Testis (tissue), 3 donors: ENCODE results near the gene PLEKHA1. TPM values are rescaled to one million over a fixed set of nuclear protein-coding genes. Genes with fewer than 3 reads are reported as not detected.

ENCODE experiments used
- DNase-seq: peaks from one replicate; pipeline ENCODE4 v3.0.0-alpha.2; 2019
- H3K27ac ChIP-seq, 2 donors: fragments of 200-600 bp; sonication (generic); one replicate each; pipeline ENCODE4 v1.5.1; 2019
- H3K27me3 ChIP-seq: fragments of 200-600 bp; sonication (generic); one replicate; pipeline ENCODE4 v1.5.1; 2019
- H3K36me3 ChIP-seq: fragments of 200-600 bp; sonication (generic); one replicate; pipeline ENCODE4 v1.5.1; 2017; ENCODE audit warnings: low read depth; ENCODE audit errors: missing control alignments
- H3K4me1 ChIP-seq: fragments of 200-600 bp; sonication (generic); one replicate; pipeline ENCODE4 v1.5.1; 2019
- H3K4me3 ChIP-seq, 2 donors: fragments of 200-600 bp; sonication (generic); one replicate each; pipeline ENCODE4 v1.5.1; 2017 to 2019
- H3K9me3 ChIP-seq: fragments of 200-600 bp; sonication (generic); one replicate; pipeline ENCODE4 v1.5.1; 2017
- CTCF ChIP-seq, 3 experiments: fragments of 450-650 bp in 2 of 3; fragments of 200-600 bp in 1 of 3; sonication (generic) in 1 of 3; IDR thresholded peaks; one replicate each; pipeline ENCODE4 v1.5.1; 2016 to 2019; ENCODE audit warnings: antibody characterized with exemption in 3 of 3, mild to moderate bottlenecking in 2 of 3, moderate library complexity in 1 of 3
- POLR2A ChIP-seq: fragments of 450-650 bp; IDR thresholded peaks from one replicate; pipeline ENCODE4 v1.6.1; 2017; ENCODE audit warnings: antibody characterized with exemption, mild to moderate bottlenecking, moderate library complexity
- WGBS, 2 donors: methylation state at CpG; one replicate each; pipeline ENCODE4 v1.1.5; 2018; 5-methylcytosine and 5-hydroxymethylcytosine counted together
- intact Hi-C: fragments of 100-400 bp; cut with DNase I; formaldehyde crosslinking; loops from one replicate; pipeline ENCODE4 v1.15.1; 2023; ENCODE audit warnings: low total_unique reads
- polyA plus RNA-seq: library from polyadenylated mRNA; stranded (reverse); fragments of 350-450 nt; fragmentation: Illumina TruSeq; extraction: RNeasy Lipid Tissue Mini Kit (QIAGEN cat#74804); gene quantifications from one replicate; pipeline ENCODE4 v1.2.3, GENCODE V29; 2014; ENCODE audit warnings: low read depth, low replicate concordance; ENCODE audit not compliant: insufficient read depth
- total RNA-seq, 2 donors: library from RNA; depleted of rRNA; stranded (reverse); fragments of >200 nt; gene quantifications; one replicate each; pipeline ENCODE4 v1.2.3, GENCODE V29; 2016

PLEKHA1 gene
- total and polyA plus RNA-seq, 3 donors from 2014 or later: 27.6 to 66.6 (median 35.7) TPM

- no peak for TF ChIP-seq POLR2A
- H3K27ac ChIP-seq: no peak overlapping the region
- no peaks in the 10 kb centered on the region for H3K36me3 ChIP-seq
- intact Hi-C loops: no loop called here
- 89 to 93% methylated on average over 5 of the region's 5 CpGs for WGBS, 2 donors
- no peaks in the 10 kb centered on the region for H3K4me1 ChIP-seq
- H3K27me3 ChIP-seq: no peaks in the 10 kb centered on the region
- H3K9me3 ChIP-seq: no peaks in the 10 kb centered on the region
- no peak overlapping the region for H3K4me3 ChIP-seq
- no peak for DNase-seq
Measured at GRCh38 chr10:122422266-122422989, 47.9 kb downstream of the PLEKHA1 start.

- Histone ChIP-seq H3K27me3 (no peaks in the 10 kb centered on the region), H3K36me3 (no peaks in the 10 kb centered on the region), H3K4me1 (no peaks in the 10 kb centered on the region), H3K4me3 (no peak overlapping the region), H3K9me3 (no peaks in the 10 kb centered on the region), H3K27ac (no peak overlapping the region)
- WGBS, 2 donors: 90 to 97% methylated on average over 2 of the region's 2 CpGs
- no peak for TF ChIP-seq CTCF (IDR thresholded peaks at IDR 0.05)
- TF ChIP-seq POLR2A: no peak
- DNase-seq: no peak
- intact Hi-C loops: no loop called here
Measured at GRCh38 chr10:122424059-122424458, 49.6 kb downstream of the PLEKHA1 start.

- Histone ChIP-seq H3K27ac (no peak overlapping the region), H3K36me3 (no peaks in the 10 kb centered on the region), H3K4me3 (no peak overlapping the region), H3K27me3 (no peaks in the 10 kb centered on the region), H3K9me3 (no peaks in the 10 kb centered on the region), H3K4me1 (no peaks in the 10 kb centered on the region)
- intact Hi-C loops: no loop called here
- TF ChIP-seq POLR2A (no peak), CTCF (IDR thresholded peaks at IDR 0.05) (no peak)
- no peak for DNase-seq
- 83 to 89% methylated on average over 6 of the region's 6 CpGs for WGBS, 2 donors
Measured at GRCh38 chr10:122426829-122427228, 52.3 kb downstream of the PLEKHA1 start.

- H3K27me3 ChIP-seq: no peaks in the 10 kb centered on the region
- WGBS, 2 donors: 76 to 77% methylated on average over 2 of the region's 2 CpGs
- TF ChIP-seq CTCF (IDR thresholded peaks at IDR 0.05): no peak
- TF ChIP-seq POLR2A: no peak
- no peaks in the 10 kb centered on the region for H3K4me1 ChIP-seq
- H3K27ac ChIP-seq: no peak overlapping the region
- intact Hi-C loops: no loop called here
- no peak overlapping the region for H3K4me3 ChIP-seq
- H3K9me3 ChIP-seq: no peaks in the 10 kb centered on the region
- H3K36me3 ChIP-seq: no peaks in the 10 kb centered on the region
- no peak for DNase-seq
Measured at GRCh38 chr10:122427280-122427679, 52.8 kb downstream of the PLEKHA1 start.

- intact Hi-C loops: loop anchor here (5.0 to 10.0 kb wide), 2 partner anchors 91 to 138 kb away; no protein-coding TSS in a partner anchor
- WGBS, 2 donors: 47 to 56% methylated on average over 3 of the region's 3 CpGs
- no peaks in the 10 kb centered on the region for H3K27me3 ChIP-seq
- H3K27ac ChIP-seq: no peak overlapping the region
- no peaks in the 10 kb centered on the region for H3K36me3 ChIP-seq
- DNase-seq: no peak
- H3K4me1 ChIP-seq: no peaks in the 10 kb centered on the region
- peak; percentile 47 to 82 (median 62) for TF ChIP-seq CTCF (IDR thresholded peaks at IDR 0.05)
- no peak for TF ChIP-seq POLR2A
- no peaks in the 10 kb centered on the region for H3K9me3 ChIP-seq
- H3K4me3 ChIP-seq: no peak overlapping the region
Measured at GRCh38 chr10:122435212-122435827, 60.8 kb downstream of the PLEKHA1 start.
